ENCODE data around the gene ELOVL2. TPM values are rescaled to one million over a fixed set of nuclear protein-coding genes. Genes with fewer than 3 reads are reported as not detected.

Gene ELOVL2
- total RNA-seq, 4 donors from 2014 or later = 0.40 to 0.87 (median 0.62) TPM; not detected in 1

DNA sequence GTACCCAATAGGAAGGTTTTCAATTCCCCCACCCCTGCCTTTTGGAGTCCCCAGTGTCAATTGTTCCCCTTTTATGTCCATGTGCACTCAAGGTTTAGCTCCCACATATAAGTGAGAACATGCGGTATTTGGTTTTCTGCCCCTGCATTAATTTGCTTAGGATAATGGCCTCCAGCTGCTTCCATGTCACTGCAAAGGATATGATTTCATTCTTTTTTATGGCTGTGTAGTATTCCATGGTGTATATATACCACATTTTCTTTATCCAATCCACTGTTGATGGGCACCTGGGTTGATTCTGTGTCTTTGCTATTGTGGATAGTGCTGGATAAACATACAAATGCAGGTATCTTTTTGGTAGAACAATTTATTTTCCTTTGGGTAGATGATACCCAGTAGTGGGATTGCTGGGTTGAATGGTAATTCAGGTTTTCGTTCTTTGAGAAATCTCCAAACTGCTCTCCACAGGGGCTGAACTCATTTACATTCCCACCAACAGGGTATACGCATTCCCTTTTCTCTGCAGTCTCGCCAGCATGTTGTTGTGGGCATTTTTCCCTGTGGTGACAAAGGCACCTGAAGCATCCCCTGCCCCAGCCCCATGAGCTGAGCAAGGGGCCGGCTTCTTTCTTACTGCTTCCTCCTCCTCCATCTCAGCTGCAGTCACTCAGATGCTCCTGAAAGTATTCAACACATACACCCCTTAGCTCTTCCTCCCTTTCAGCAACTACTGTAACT, 66.7 kb downstream of the ELOVL2 start:
- no peaks in the 10 kb centered on the region for H3K27me3 ChIP-seq
- no peaks in the 10 kb centered on the region for H3K9me3 ChIP-seq
- H3K27ac ChIP-seq = no peak overlapping the region
- 88 to 91% methylated on average over 4 to 5 of the region's 5 CpGs for WGBS, 2 donors (ENCODE audit: low coverage in 1 of 2)
- no peak for TF ChIP-seq POLR2AphosphoS5 (IDR thresholded peaks at IDR 0.05)
- H3K4me1 ChIP-seq = no peaks in the 10 kb centered on the region
- no peak for ATAC-seq
- no peak overlapping the region for H3K4me3 ChIP-seq
- no peaks in the 10 kb centered on the region for H3K36me3 ChIP-seq

GRCh38 chr6:10976571-10976970, 67.5 kb downstream of the ELOVL2 start:
- 65 to 100% methylated on average over 1 to 6 of the region's 6 CpGs for WGBS, 2 donors (ENCODE audit: low coverage in 1 of 2)
- Histone ChIP-seq H3K9me3 (no peaks in the 10 kb centered on the region), H3K4me1 (no peaks in the 10 kb centered on the region), H3K27ac (no peak overlapping the region), H3K27me3 (no peaks in the 10 kb centered on the region), H3K4me3 (no peak overlapping the region), H3K36me3 (no peaks in the 10 kb centered on the region)
- TF ChIP-seq CTCF (IDR thresholded peaks at IDR 0.05) (no peak), POLR2AphosphoS5 (IDR thresholded peaks at IDR 0.05) (no peak), EP300 (IDR thresholded peaks at IDR 0.05) (no peak)
- no peak for ATAC-seq

- no peak for ATAC-seq
- Histone ChIP-seq H3K9me3 (peaks cover 0 to 8% (median 0%) of the 10 kb centered on the region in 3 donors), H3K27ac (no peak overlapping the region), H3K36me3 (no peaks in the 10 kb centered on the region), H3K4me3 (no peak overlapping the region), H3K4me1 (no peaks in the 10 kb centered on the region), H3K27me3 (no peaks in the 10 kb centered on the region)
- TF ChIP-seq POLR2A (IDR thresholded peaks at IDR 0.05) (no peak), POLR2AphosphoS5 (IDR thresholded peaks at IDR 0.05) (no peak), CTCF (IDR thresholded peaks at IDR 0.05) (no peak), EP300 (IDR thresholded peaks at IDR 0.05) (no peak)
- 76 to 77% methylated on average over 3 of the region's 3 CpGs for WGBS, 2 donors (ENCODE audit: low coverage in 1 of 2)
Observed at GRCh38 chr6:10972196-10972595, 71.9 kb downstream of the ELOVL2 start.

DNA sequence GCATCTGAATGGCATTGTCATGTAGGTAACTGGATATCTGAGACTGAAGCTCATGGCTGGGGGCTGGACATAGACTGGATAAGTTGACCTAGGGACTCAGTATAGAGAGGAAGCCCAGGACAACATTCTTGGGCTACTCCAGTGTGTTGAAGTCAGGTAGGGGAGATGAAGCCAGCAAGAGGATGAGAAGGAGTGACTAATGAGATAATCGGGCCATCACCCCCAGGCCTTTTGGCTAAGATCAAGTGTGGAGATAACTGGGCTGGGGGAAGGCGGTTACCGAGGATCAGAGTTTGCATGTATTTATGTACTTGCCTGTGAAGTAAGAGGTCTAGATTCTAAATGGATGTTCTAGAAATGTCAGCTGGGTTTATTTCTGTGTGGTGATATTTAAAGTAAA, 73.4 kb downstream of the ELOVL2 start:
- Histone ChIP-seq H3K27me3 (no peaks in the 10 kb centered on the region), H3K4me1 (no peaks in the 10 kb centered on the region), H3K36me3 (no peaks in the 10 kb centered on the region), H3K27ac (no peak overlapping the region), H3K4me3 (no peak overlapping the region), H3K9me3 (peaks cover 0 to 19% (median 0%) of the 10 kb centered on the region in 3 donors)
- ATAC-seq = no peak
- no peak for TF ChIP-seq POLR2AphosphoS5 (IDR thresholded peaks at IDR 0.05)
- no peak for TF ChIP-seq POLR2A (IDR thresholded peaks at IDR 0.05)
- no peak for TF ChIP-seq CTCF (IDR thresholded peaks at IDR 0.05)
- no peak for TF ChIP-seq EP300 (IDR thresholded peaks at IDR 0.05)
- 67 to 100% methylated on average over 1 to 3 of the region's 3 CpGs for WGBS, 2 donors (ENCODE audit: low coverage in 1 of 2)

- no peak for TF ChIP-seq CTCF (IDR thresholded peaks at IDR 0.05)
- TF ChIP-seq EP300 (IDR thresholded peaks at IDR 0.05) = no peak
- TF ChIP-seq POLR2AphosphoS5 (IDR thresholded peaks at IDR 0.05) = no peak
- no peak for TF ChIP-seq POLR2A (IDR thresholded peaks at IDR 0.05)
- no peak overlapping the region for H3K4me3 ChIP-seq
- H3K27me3 ChIP-seq = no peaks in the 10 kb centered on the region
- peaks cover 0 to 20% (median 0%) of the 10 kb centered on the region in 3 donors for H3K9me3 ChIP-seq
- no peaks in the 10 kb centered on the region for H3K4me1 ChIP-seq
- H3K36me3 ChIP-seq = no peaks in the 10 kb centered on the region
- no peak overlapping the region for H3K27ac ChIP-seq
- 69 to 82% methylated on average over 2 of the region's 2 CpGs for WGBS, 2 donors (ENCODE audit: low coverage in 1 of 2)
- no peak for ATAC-seq
Observed at GRCh38 chr6:10968776-10969175, 75.3 kb downstream of the ELOVL2 start.
